IMR-90 (cell line): ENCODE measurements around the gene ZZZ3. TPM values are rescaled to one million over a fixed set of nuclear protein-coding genes. Genes with fewer than 3 reads are reported as not detected.

Experiments
- ATAC-seq: fragments of 200-7000 bp; cut with Tn5 transposase; 2 replicates; pipeline ENCODE4 v1.9.1; 2020; ENCODE audit warnings: low read depth, mild to moderate bottlenecking, moderate library complexity
- BruUV-seq: library from RNA; stranded (reverse); fragments of 400-500 nt; replicated peaks from 2 replicates; lab custom pipeline; 2021; lab: Mats Ljungman, UMichigan
- CTCF ChIA-PET: fragments of 300-600 bp; formaldehyde crosslinking; extraction: SDS; loops from one replicate; lab custom pipeline; 2021; ENCODE audit warnings: antibody characterized with exemption; lab: Yijun Ruan, JAX
- POLR2A ChIA-PET: fragments of 300-600 bp; sonication (Branson Sonifier 250); formaldehyde crosslinking; loops from one replicate; lab custom pipeline; 2022; ENCODE audit warnings: antibody characterized with exemption; ENCODE audit not compliant: unreplicated experiment; lab: Charles Lee
- DNase-seq: peaks from one replicate; pipeline ENCODE4 v3.0.0; 2013
- H2AFZ ChIP-seq: replicated peaks from 2 replicates; pipeline ENCODE3; 2013; ENCODE audit warnings: low read length, mild to moderate bottlenecking; ENCODE audit not compliant: poor library complexity
- H2AK5ac ChIP-seq: 2 replicates; pipeline ENCODE4 v1.6.1; 2013; ENCODE audit warnings: low read depth, low read length, inconsistent platforms
- H2AK9ac ChIP-seq: replicated peaks from 2 replicates; pipeline ENCODE3; 2013; ENCODE audit warnings: mild to moderate bottlenecking, low read depth, low read length, moderate library complexity; ENCODE audit not compliant: poor library complexity
- H2BK120ac ChIP-seq: 2 replicates; pipeline ENCODE4 v1.6.1; 2013; ENCODE audit warnings: low read depth, low read length, inconsistent platforms
- H2BK15ac ChIP-seq: 3 replicates; pipeline ENCODE4 v1.6.1; 2013; ENCODE audit warnings: low read depth, low read length, inconsistent platforms
- H2BK20ac ChIP-seq: 2 replicates; pipeline ENCODE4 v1.6.1; 2013; ENCODE audit warnings: low read depth, mild to moderate bottlenecking, inconsistent platforms, low read length, moderate library complexity
- H2BK5ac ChIP-seq: 2 replicates; pipeline ENCODE4 v1.6.1; 2013; ENCODE audit warnings: mild to moderate bottlenecking, low read depth, low read length, inconsistent platforms; ENCODE audit not compliant: poor library complexity, severe bottlenecking
- H3K14ac ChIP-seq: replicated peaks from 2 replicates; pipeline ENCODE4 v1.6.1; 2013; ENCODE audit warnings: low read depth, low read length, inconsistent platforms
- H3K18ac ChIP-seq: 2 replicates; pipeline ENCODE4 v1.6.1; 2013; ENCODE audit warnings: low read depth, low read length, control low read depth
- H3K23ac ChIP-seq: 2 replicates; pipeline ENCODE4 v1.6.1; 2013; ENCODE audit warnings: low read depth, low read length, inconsistent platforms
- H3K27ac ChIP-seq: 2 replicates; pipeline ENCODE4 v1.5.1; 2013; ENCODE audit warnings: mild to moderate bottlenecking, control low read depth, low read length; ENCODE audit not compliant: insufficient read depth
- H3K27me3 ChIP-seq: 2 replicates; pipeline ENCODE4 v1.6.1; 2013; ENCODE audit warnings: low read length; ENCODE audit not compliant: control insufficient read depth, insufficient read depth
- H3K36me3 ChIP-seq: 2 replicates; pipeline ENCODE4 v1.6.1; 2013; ENCODE audit warnings: low read length, mixed read lengths; ENCODE audit not compliant: control insufficient read depth, insufficient read depth
- H3K4ac ChIP-seq: 2 replicates; pipeline ENCODE4 v1.6.1; 2013; ENCODE audit warnings: low read depth, low read length, inconsistent platforms
- H3K4me1 ChIP-seq: 2 replicates; pipeline ENCODE4 v1.6.1; 2013; ENCODE audit warnings: low read length, mixed read lengths; ENCODE audit not compliant: control insufficient read depth, insufficient read depth
- H3K4me2 ChIP-seq: 2 replicates; pipeline ENCODE4 v1.6.1; 2013; ENCODE audit warnings: low read depth, mild to moderate bottlenecking, control low read depth, low read length, moderate library complexity
- H3K4me3 ChIP-seq: 2 replicates; pipeline ENCODE4 v1.5.1; 2013; ENCODE audit warnings: low read depth, mild to moderate bottlenecking, control low read depth, low read length, moderate library complexity; ENCODE audit not compliant: insufficient read depth
- H3K56ac ChIP-seq: 2 replicates; pipeline ENCODE4 v1.6.1; 2013; ENCODE audit warnings: low read length, inconsistent platforms; ENCODE audit not compliant: insufficient read depth; ENCODE audit errors: extremely low read depth
- H3K79me1 ChIP-seq, 2 experiments: 2 replicates each; pipeline ENCODE4 v1.6.1; 2013; ENCODE audit warnings: low read length in 2 of 2, inconsistent platforms in 1 of 2, low read depth in 1 of 2
- H3K9ac ChIP-seq: 2 replicates; pipeline ENCODE4 v1.6.1; 2013; ENCODE audit warnings: low read depth, low read length, control low read depth
- H3K9me1 ChIP-seq: 2 replicates; pipeline ENCODE4 v1.6.1; 2013; ENCODE audit warnings: low read length, inconsistent platforms; ENCODE audit not compliant: insufficient read depth
- H3K9me3 ChIP-seq: 2 replicates; pipeline ENCODE4 v1.6.1; 2013; ENCODE audit warnings: low read length; ENCODE audit not compliant: control insufficient read depth, insufficient read depth
- H4K20me1 ChIP-seq: 2 replicates; pipeline ENCODE4 v1.6.1; 2013; ENCODE audit warnings: low read length, inconsistent platforms; ENCODE audit not compliant: insufficient read depth
- H4K5ac ChIP-seq: 2 replicates; pipeline ENCODE4 v1.6.1; 2013; ENCODE audit warnings: mild to moderate bottlenecking, low read depth, low read length, control low read depth
- H4K8ac ChIP-seq, 2 experiments: 2 replicates each; pipeline ENCODE4 v1.6.1; 2013; ENCODE audit warnings: low read depth in 2 of 2, low read length in 2 of 2, control low read depth in 1 of 2, inconsistent platforms in 1 of 2
- H4K91ac ChIP-seq: 2 replicates; pipeline ENCODE4 v1.6.1; 2013; ENCODE audit warnings: low read depth, low read length, inconsistent platforms; ENCODE audit not compliant: insufficient read depth
- CEBPB ChIP-seq: IDR thresholded peaks from 2 replicates; pipeline ENCODE4 v1.6.1; 2012; ENCODE audit warnings: low read depth, low read length, improper control_type of control experiment
- MAFK ChIP-seq: IDR thresholded peaks from 2 replicates; pipeline ENCODE4 v1.6.1; 2012; ENCODE audit warnings: low read depth, low read length, improper control_type of control experiment
- RCOR1 ChIP-seq: IDR thresholded peaks from 2 replicates; pipeline ENCODE4 v1.6.1; 2012; ENCODE audit warnings: mild to moderate bottlenecking, low read length, improper control_type of control experiment; ENCODE audit not compliant: insufficient replicate concordance
- WGBS, 2 experiments: methylation state at CpG; one replicate each; pipeline versions ENCODE4 v1.1.5 to v1.1.7; 2013; ENCODE audit warnings: missing lambda C conversion rate in 2 of 2; ENCODE audit not compliant: insufficient read length in 1 of 2; ENCODE audit errors: extremely low coverage in 2 of 2; 5-methylcytosine and 5-hydroxymethylcytosine counted together
- dilution Hi-C: fragments of 300-500 bp; cut with HindIII; formaldehyde crosslinking; loops from one replicate; pipeline ENCODE4 v1.14.3; 2018; ENCODE audit warnings: low sequenced_read_pairs; ENCODE audit not compliant: unreplicated experiment
- in situ Hi-C: fragments of 300-500 bp; cut with MboI; formaldehyde crosslinking; loops from 3 replicates; pipeline ENCODE4 v1.14.3; 2019; ENCODE audit warnings: low sequenced_read_pairs, inconsistent platforms, mixed read lengths
- intact Hi-C: fragments of 100-400 bp; cut with micrococcal nuclease; formaldehyde crosslinking; loops from 2 replicates; pipeline ENCODE4 v1.10.0; 2022
- polyA plus RNA-seq, 3 experiments: library from polyadenylated mRNA; depleted of rRNA; stranded (reverse); fragments of >200 nt; gene quantifications; 2 replicates each; pipeline ENCODE4 v1.2.3, GENCODE V29; 2012; ENCODE audit warnings: low replicate concordance in 1 of 3
- total RNA-seq: library from RNA; depleted of rRNA; stranded (reverse); fragments of >200 nt; gene quantifications from 2 replicates; pipeline ENCODE4 v1.2.3, GENCODE V29; 2012

The ZZZ3 gene
- total and polyA plus RNA-seq, 2 of the 4 experiments (the other 2 are of a cell fraction): 14.2 to 66.3 TPM

DNA sequence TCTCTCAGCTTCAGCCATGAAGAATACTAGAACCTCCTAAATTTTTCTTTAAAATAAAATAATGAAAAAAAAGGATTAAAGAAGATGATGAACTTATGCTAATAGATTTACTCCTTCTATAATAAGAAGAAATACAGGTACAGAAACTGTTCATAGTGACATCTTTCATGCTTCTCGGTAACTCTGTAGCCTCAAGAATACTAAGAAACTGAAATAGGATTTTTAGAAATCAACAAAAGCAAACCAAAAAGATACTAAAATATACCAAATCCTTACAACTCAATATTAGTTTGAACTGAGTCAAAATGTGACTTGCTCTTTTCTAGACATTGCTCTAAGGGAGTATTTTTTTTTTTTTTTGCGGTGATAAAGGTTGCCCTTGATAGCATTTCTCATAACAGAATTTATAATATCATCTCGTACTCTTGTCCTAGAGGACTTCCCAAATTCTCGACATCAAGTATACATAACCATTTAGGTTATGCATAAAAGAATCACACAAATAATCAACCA is 42.8 kb downstream of the ZZZ3 start:
- TF ChIP-seq RCOR1 (no peak), CEBPB (no peak), MAFK (no peak)
- Histone ChIP-seq H2AFZ (no peak overlapping the region), H3K4me1 (peaks cover 2% of the 10 kb centered on the region; the same call in 1 of the 2 replicates), H4K8ac (no peak overlapping the region), H3K9ac (no peak overlapping the region), H3K36me3 (peaks cover 7% of the 10 kb centered on the region), H2BK120ac (no peak overlapping the region), H3K14ac (no peak overlapping the region), H2BK20ac (no peak overlapping the region), H2BK5ac (no peak overlapping the region), H2BK15ac (no peak overlapping the region), H3K79me1 (peaks cover 20 to 55% of the 10 kb centered on the region in 2 experiments), H2AK9ac (no peak overlapping the region), H3K4me2 (no peak overlapping the region), H3K9me1 (peaks cover 3% of the 10 kb centered on the region; the same call in 1 of the 2 replicates), H3K4me3 (no peak overlapping the region), H3K56ac (no peak overlapping the region), H3K9me3 (no peaks in the 10 kb centered on the region), H4K91ac (no peak overlapping the region), H2AK5ac (no peak overlapping the region), H3K23ac (no peak overlapping the region), H3K27ac (no peak overlapping the region), H3K4ac (no peak overlapping the region), H3K18ac (no peak overlapping the region), H4K20me1 (peaks cover 4% of the 10 kb centered on the region; the same call in 1 of the 2 replicates), H4K5ac (no peak overlapping the region), H3K27me3 (no peaks in the 10 kb centered on the region)
- intact Hi-C loops: loop anchor here (5.0 kb wide), 1 partner anchor 37 kb away; no protein-coding TSS in a partner anchor
- ChIA-PET POLR2A (no interaction called here), CTCF (interaction anchor here (0.6 kb wide), 1 partner anchor 48 kb away, joined by 5 read pairs; no protein-coding TSS in a partner anchor)
- ATAC-seq (no peak), DNase-seq (no peak)
- in situ Hi-C loops: no loop called here
- dilution Hi-C loops: no loop called here
- no CpG with 5 or more reads among the region's 4 CpGs for WGBS, 2 experiments
- no TSS peak for BruUV-seq
